Lower lobe of right lung (tissue), 2 donors: ENCODE measurements around the gene CGB3. TPM values are rescaled to one million over a fixed set of nuclear protein-coding genes. Genes with fewer than 3 reads are reported as not detected.

Experiments
- ATAC-seq, 2 donors: fragments of 200-7000 bp; cut with Tn5 transposase; one replicate each; pipeline ENCODE4 v1.9.1; 2020 to 2022; ENCODE audit warnings: mild to moderate bottlenecking in 2 of 2, moderate library complexity in 2 of 2
- DNase-seq: peaks from one replicate; pipeline ENCODE4 v3.0.0-alpha.2; 2020
- H3K27ac ChIP-seq: fragments of 200-600 bp; one replicate; pipeline ENCODE4 v1.8.0; 2022
- H3K27me3 ChIP-seq: fragments of 200-600 bp; one replicate; pipeline ENCODE4 v1.8.0; 2022; ENCODE audit warnings: low read depth
- H3K36me3 ChIP-seq: fragments of 200-600 bp; one replicate; pipeline ENCODE4 v1.8.0; 2022; ENCODE audit warnings: mild to moderate bottlenecking
- H3K4me1 ChIP-seq: fragments of 200-600 bp; one replicate; pipeline ENCODE4 v1.8.0; 2022
- H3K4me3 ChIP-seq: fragments of 200-600 bp; one replicate; pipeline ENCODE4 v1.8.0; 2022; ENCODE audit warnings: mild to moderate bottlenecking
- H3K9me3 ChIP-seq: fragments of 200-600 bp; one replicate; pipeline ENCODE4 v1.8.0; 2022
- intact Hi-C: fragments of 100-400 bp; cut with DNase I; formaldehyde crosslinking; loops from one replicate; pipeline ENCODE4 v1.11.0; 2022
- total RNA-seq: library from RNA; stranded (reverse); fragmentation: NEBNext Ultra II Directional; extraction: Animal tissue kit (Norgen Biotek cat#: 25700); gene quantifications from one replicate; pipeline ENCODE4 v1.2.1, GENCODE V29; 2021
- TF ChIP-seq, protein P1 (sequence below): fragments of 200-600 bp; IDR thresholded peaks from one replicate; pipeline ENCODE4 v1.8.0; 2022; ENCODE audit warnings: antibody characterized with exemption, mild to moderate bottlenecking
- donor health status: DM: no; HTN: yes; CAD: no; lungs with severe emphysema.

Gene CGB3
- total RNA-seq, 1 donor from 2014 or later: not detected

GRCh38 chr19:48988860-48989259 is 35.3 kb downstream of the CGB3 start:
- ATAC-seq: no peak
- Histone ChIP-seq H3K27ac (no peak overlapping the region), H3K4me1 (peaks cover 19% of the 10 kb centered on the region), H3K4me3 (no peak overlapping the region), H3K36me3 (peaks cover 58% of the 10 kb centered on the region), H3K9me3 (no peaks in the 10 kb centered on the region), H3K27me3 (no peaks in the 10 kb centered on the region)
- no peak for DNase-seq
- intact Hi-C loops: no loop called here
- TF ChIP-seq, protein P1, sequence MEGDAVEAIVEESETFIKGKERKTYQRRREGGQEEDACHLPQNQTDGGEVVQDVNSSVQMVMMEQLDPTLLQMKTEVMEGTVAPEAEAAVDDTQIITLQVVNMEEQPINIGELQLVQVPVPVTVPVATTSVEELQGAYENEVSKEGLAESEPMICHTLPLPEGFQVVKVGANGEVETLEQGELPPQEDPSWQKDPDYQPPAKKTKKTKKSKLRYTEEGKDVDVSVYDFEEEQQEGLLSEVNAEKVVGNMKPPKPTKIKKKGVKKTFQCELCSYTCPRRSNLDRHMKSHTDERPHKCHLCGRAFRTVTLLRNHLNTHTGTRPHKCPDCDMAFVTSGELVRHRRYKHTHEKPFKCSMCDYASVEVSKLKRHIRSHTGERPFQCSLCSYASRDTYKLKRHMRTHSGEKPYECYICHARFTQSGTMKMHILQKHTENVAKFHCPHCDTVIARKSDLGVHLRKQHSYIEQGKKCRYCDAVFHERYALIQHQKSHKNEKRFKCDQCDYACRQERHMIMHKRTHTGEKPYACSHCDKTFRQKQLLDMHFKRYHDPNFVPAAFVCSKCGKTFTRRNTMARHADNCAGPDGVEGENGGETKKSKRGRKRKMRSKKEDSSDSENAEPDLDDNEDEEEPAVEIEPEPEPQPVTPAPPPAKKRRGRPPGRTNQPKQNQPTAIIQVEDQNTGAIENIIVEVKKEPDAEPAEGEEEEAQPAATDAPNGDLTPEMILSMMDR: no peak

- Histone ChIP-seq H3K27me3 (no peaks in the 10 kb centered on the region), H3K4me3 (no peak overlapping the region), H3K4me1 (peaks cover 19% of the 10 kb centered on the region), H3K36me3 (peaks cover 63% of the 10 kb centered on the region), H3K27ac (no peak overlapping the region), H3K9me3 (no peaks in the 10 kb centered on the region)
- intact Hi-C loops: no loop called here
- no peak for DNase-seq
- no peak for ATAC-seq
- TF ChIP-seq, protein P1: no peak
Observed at GRCh38 chr19:48988286-48988685, 35.8 kb downstream of the CGB3 start.

- Histone ChIP-seq H3K9me3 (no peaks in the 10 kb centered on the region), H3K27ac (no peak overlapping the region), H3K4me3 (no peak overlapping the region), H3K36me3 (peaks cover 73% of the 10 kb centered on the region), H3K4me1 (peaks cover 17% of the 10 kb centered on the region), H3K27me3 (no peaks in the 10 kb centered on the region)
- TF ChIP-seq, protein P1: no peak
- no peak for DNase-seq
- intact Hi-C loops: no loop called here
- ATAC-seq: no peak
Observed at GRCh38 chr19:48987323-48987722, 36.8 kb downstream of the CGB3 start.

GRCh38 chr19:48986211-48986610 is 37.9 kb downstream of the CGB3 start:
- DNase-seq (no peak), ATAC-seq (no peak)
- TF ChIP-seq, protein P1: no peak
- H3K36me3 ChIP-seq: peaks cover 84% of the 10 kb centered on the region
- intact Hi-C loops: no loop called here
- H3K9me3 ChIP-seq: no peaks in the 10 kb centered on the region
- H3K27me3 ChIP-seq: no peaks in the 10 kb centered on the region
- H3K27ac ChIP-seq: no peak overlapping the region
- H3K4me1 ChIP-seq: peaks cover 6% of the 10 kb centered on the region
- no peak overlapping the region for H3K4me3 ChIP-seq

GRCh38 chr19:48985711-48986110 is 38.4 kb downstream of the CGB3 start:
- H3K4me1 ChIP-seq: peaks cover under 1% of the 10 kb centered on the region
- H3K27me3 ChIP-seq: no peaks in the 10 kb centered on the region
- DNase-seq: no peak
- intact Hi-C loops: no loop called here
- no peaks in the 10 kb centered on the region for H3K9me3 ChIP-seq
- TF ChIP-seq, protein P1: no peak
- no peak overlapping the region for H3K4me3 ChIP-seq
- no peak overlapping the region for H3K27ac ChIP-seq
- ATAC-seq: no peak
- peaks cover 87% of the 10 kb centered on the region for H3K36me3 ChIP-seq

- Histone ChIP-seq H3K9me3 (no peaks in the 10 kb centered on the region), H3K4me1 (peaks cover 6% of the 10 kb centered on the region), H3K27ac (no peak overlapping the region), H3K36me3 (peaks cover 80% of the 10 kb centered on the region), H3K27me3 (no peaks in the 10 kb centered on the region), H3K4me3 (no peak overlapping the region)
- TF ChIP-seq, protein P1: no peak
- intact Hi-C loops: no loop called here
- no peak for ATAC-seq
- no peak for DNase-seq
Observed at GRCh38 chr19:48982280-48982679, 41.9 kb downstream of the CGB3 start.
